AG10803 (cell line): ENCODE data around the gene INPP5E.
A peak's percentile ranks its signal among the peaks of the same experiment; 100 is the strongest.

Source experiments
- DNase-seq: peaks from one replicate; pipeline ENCODE4 v3.0.0; 2010; ENCODE audit warnings: low read depth
- H3K4me3 ChIP-seq: 2 replicates; pipeline ENCODE4 v1.5.1; 2011; ENCODE audit warnings: mild to moderate bottlenecking, low read length, control low read depth
- CTCF ChIP-seq: conservative IDR thresholded peaks from 2 replicates; pipeline ENCODE4 v1.5.1; 2011; ENCODE audit warnings: mild to moderate bottlenecking, low read length, control low read depth, inconsistent platforms

INPP5E gene

GRCh38 chr9:136485049-136486045, 45.7 kb upstream of the INPP5E start:
- TF ChIP-seq CTCF: peak; percentile 87
- DNase-seq: peak; percentile 67
- no peak overlapping the region; the same call in 1 of the 2 replicates for H3K4me3 ChIP-seq

- no peak for TF ChIP-seq CTCF
- peak overlapping the region; percentile 79 for H3K4me3 ChIP-seq
- peak; percentile 11 for DNase-seq
Observed at GRCh38 chr9:136484153-136485048, 44.8 kb upstream of the INPP5E start.

GRCh38 chr9:136483589-136484152, 44.0 kb upstream of the INPP5E start:
- DNase-seq: peak; percentile 81
- no peak for TF ChIP-seq CTCF
- H3K4me3 ChIP-seq: peak overlapping the region; percentile 79

- peak within 1 kb of the TSS; percentile 79 for H3K4me3 ChIP-seq
- DNase-seq: peak; percentile 97
- no peak for TF ChIP-seq CTCF
Observed at GRCh38 chr9:136482793-136483588, 43.3 kb upstream of the INPP5E start, which contains the start of gene SEC16A. SEC16A (minus strand) TSS chr9:136483040; CDS start chr9:136477615, 5,425 bp downstream.

GRCh38 chr9:136482046-136482792, 42.6 kb upstream of the INPP5E start:
- H3K4me3 ChIP-seq: peak overlapping the region; percentile 66
- TF ChIP-seq CTCF: no peak
- DNase-seq: peak; percentile 47

- peak overlapping the region; percentile 66 for H3K4me3 ChIP-seq
- TF ChIP-seq CTCF: no peak
- no peak for DNase-seq
Observed at GRCh38 chr9:136481558-136481957, 41.9 kb upstream of the INPP5E start.
